ENCODE data around the gene ZNF689.
"Not testable (repeated sequence)": the region's sequence is repeated elsewhere in the genome, so short reads cannot be mapped to it uniquely, and the experiment has no call there.

Gene ZNF689

GRCh38 chr16:30609926-30610839, at the start of gene ZNF689:
ZNF689 (minus strand) TSS chr16:30610389; CDS start chr16:30610041, 348 bp downstream.
- peak; percentile 93 for DNase-seq

- no peak for DNase-seq
These were observed 48.7 kb upstream of the ZNF689 start for GRCh38 chr16:30658731-30659506.

GRCh38 chr16:30657866-30658730, 47.9 kb upstream of the ZNF689 start, which contains the start of gene FBRS:
FBRS (plus strand) TSS chr16:30658431; CDS start chr16:30659519, 1,088 bp downstream.
- DNase-seq, result peak; percentile 100

GRCh38 chr16:30656974-30657865, 47.0 kb upstream of the ZNF689 start:
- no peak for DNase-seq

GRCh38 chr16:30656388-30656787, 46.2 kb upstream of the ZNF689 start:
- no peak for DNase-seq

GRCh38 chr16:30655815-30656347, 45.7 kb upstream of the ZNF689 start:
- no peak for DNase-seq

- no peak for DNase-seq
These were observed 44.7 kb upstream of the ZNF689 start for GRCh38 chr16:30654856-30655255.

GRCh38 chr16:30652718-30653117, 42.5 kb upstream of the ZNF689 start:
- DNase-seq, result no peak

- no peak for DNase-seq
These were observed 41.8 kb upstream of the ZNF689 start for GRCh38 chr16:30652005-30652296.

- DNase-seq, result peak; percentile 69
These were observed 41.2 kb upstream of the ZNF689 start for GRCh38 chr16:30651124-30652004.

- DNase-seq, result peak; percentile 99
These were observed 40.4 kb upstream of the ZNF689 start, which contains the start of gene PRR14 for GRCh38 chr16:30650369-30651123. PRR14 (plus strand) TSS chr16:30650960; CDS start chr16:30651646, 686 bp downstream.

- no peak for DNase-seq
These were observed 39.7 kb upstream of the ZNF689 start for GRCh38 chr16:30649725-30650368.

- DNase-seq, result no peak
These were observed 37.0 kb upstream of the ZNF689 start for GRCh38 chr16:30647274-30647571.

- no peak for DNase-seq
These were observed 35.5 kb upstream of the ZNF689 start for GRCh38 chr16:30645727-30646126.

- no peak for DNase-seq
These were observed 34.2 kb upstream of the ZNF689 start for GRCh38 chr16:30644334-30644830.

GRCh38 chr16:30641378-30641982, 31.3 kb upstream of the ZNF689 start:
- DNase-seq, result no peak

GRCh38 chr16:30637944-30638343, 27.8 kb upstream of the ZNF689 start:
- DNase-seq, result no peak

- DNase-seq, result not testable (repeated sequence)
These were observed 26.9 kb upstream of the ZNF689 start for GRCh38 chr16:30637139-30637538.

GRCh38 chr16:30636599-30636998, 26.4 kb upstream of the ZNF689 start:
- DNase-seq, result no peak
